ENCODE measurements around the gene TMEM222. TPM values are rescaled to one million over a fixed set of nuclear protein-coding genes. Genes with fewer than 3 reads are reported as not detected.

The TMEM222 gene
- total RNA-seq, 1 donor from 2014 or later, result 19.6 TPM

DNA sequence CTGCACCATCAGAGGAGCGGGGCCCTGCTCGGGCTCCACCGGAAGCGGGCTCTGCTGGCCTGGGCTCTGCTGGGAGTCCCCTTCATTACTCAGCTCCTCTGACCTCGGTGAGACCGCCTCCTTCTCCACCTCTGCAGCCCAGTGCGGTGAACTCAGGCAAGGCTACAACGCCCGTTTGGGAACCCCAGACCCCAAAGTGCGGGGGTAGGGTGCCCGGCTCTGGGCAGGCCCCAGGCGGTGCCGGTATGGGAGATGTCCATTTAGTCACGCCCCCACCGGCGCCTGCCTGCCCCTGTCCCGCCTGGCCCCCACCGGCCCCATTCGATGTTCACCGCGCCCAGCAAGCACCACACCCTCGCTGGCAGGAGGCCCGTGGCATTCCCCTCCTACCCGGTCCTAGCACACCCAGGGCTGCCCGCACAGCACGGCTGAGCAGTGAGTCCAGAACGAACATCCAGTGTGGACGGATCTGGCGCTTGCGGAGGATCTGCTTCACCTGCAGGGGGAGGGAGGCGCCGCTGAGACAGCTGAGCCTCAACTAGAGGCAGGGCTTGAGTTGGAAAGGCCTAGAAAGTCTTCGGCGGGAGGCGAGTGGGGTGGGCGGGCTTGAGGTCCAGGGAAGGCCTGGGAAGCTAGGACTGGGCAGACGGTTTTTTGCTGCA is 34.8 kb downstream of the TMEM222 start:
- DNase-seq (ENCODE audit: low spot score in 2 of 2) (no peak), FAIRE-seq (no peak)

DNA sequence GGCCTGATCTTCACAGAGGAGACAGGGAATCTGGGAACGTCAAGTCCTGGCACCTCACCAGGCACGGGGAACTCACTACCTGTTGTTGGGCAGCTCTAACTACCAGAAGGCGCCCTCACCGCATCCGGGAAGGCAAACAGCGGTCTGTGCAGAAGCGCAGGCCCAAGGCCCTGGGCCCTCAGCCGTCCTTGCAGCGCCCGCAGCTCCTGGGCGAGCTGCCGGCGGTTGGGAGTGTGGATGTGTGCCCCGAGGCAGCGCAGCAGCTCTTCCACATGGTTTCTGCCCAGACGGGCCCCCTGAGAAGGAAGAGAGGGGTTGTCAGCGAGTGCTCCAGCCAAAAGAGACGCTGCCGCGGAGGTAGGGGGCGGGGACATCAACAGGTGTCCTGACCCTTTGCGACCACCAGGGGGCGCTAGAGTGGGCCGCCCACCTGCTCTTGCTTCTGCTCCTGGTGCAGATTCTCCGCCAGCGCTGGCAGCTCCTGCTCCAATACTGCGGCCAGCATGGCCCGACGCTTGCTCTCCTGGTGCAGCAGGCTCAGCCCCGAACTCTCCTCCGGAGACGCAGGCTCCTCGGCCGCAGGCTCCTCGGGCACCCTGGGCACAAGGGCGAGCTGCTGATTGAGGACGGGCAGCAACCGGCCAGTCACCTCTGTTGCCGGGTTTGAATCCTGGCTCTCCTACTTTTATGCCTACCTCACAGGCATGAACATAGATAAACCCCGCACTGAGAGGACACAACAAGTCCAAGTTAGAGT is 35.5 kb downstream of the TMEM222 start:
- FAIRE-seq (no peak), DNase-seq (ENCODE audit: low spot score in 2 of 2) (peak; percentile 85 to 93)

DNA sequence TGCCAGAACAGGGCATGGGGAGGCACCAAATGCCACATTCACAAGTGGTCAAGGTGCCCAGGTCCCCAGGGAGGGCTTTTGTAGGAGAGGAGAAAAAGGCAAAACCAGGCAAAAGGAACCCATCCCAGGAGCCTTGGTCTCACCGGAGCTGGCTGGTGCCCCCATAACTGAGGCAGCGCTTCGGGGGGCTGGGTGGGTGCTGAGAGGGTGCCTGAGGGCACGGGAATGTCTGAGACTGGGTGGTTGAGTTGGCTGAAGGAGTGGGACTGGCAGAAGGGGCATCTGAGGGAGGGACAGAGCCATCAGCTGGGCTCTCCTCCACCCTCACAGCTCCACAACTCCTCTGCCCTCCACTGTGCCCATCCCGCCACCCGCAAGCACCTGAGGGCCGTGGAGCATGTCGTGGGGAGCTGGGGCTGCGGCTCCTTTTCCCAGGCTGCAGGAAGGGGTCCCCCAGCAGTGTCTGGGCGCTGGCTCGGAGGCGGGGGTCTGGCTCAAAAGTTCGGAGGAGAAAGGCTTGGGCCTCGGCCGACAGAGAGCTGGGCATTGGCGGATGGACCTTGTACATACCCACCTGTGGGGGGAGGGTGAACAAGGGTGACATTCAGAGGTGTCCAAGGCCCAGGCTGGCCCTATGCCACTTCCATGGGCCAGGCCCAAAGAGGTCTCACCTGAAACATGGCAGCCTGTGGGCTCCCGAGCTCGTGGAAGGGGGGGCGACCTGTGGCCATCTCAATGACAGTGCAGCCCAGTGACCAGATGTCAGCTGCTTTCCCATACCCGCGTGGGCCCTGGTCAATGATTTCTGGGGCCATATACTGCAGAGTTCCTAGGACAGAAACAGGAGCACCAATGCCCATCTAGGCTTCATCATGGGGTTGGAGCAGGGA is 36.3 kb downstream of the TMEM222 start:
- FAIRE-seq (no peak), DNase-seq (ENCODE audit: low spot score in 2 of 2) (no peak)

DNA sequence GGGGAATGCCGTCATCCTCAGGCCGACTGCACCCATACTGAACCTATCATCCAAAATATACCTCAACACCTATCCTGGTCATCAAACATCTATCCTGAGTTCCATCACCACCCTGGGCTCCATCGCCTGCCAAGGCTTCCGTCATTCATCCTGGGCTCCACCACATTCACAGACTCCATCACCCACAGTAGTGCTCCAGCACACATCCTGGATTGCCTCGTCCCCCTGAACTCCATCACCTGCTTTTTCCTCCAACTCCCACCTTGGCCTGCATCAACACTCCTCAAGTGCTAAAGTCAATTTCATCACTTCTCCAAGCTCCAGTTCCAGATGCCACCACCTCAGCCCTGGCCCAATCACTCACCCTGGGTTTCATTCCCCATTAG is 37.0 kb downstream of the TMEM222 start:
- DNase-seq (ENCODE audit: low spot score in 2 of 2), result no peak
- no peak for FAIRE-seq

- DNase-seq (ENCODE audit: low spot score in 2 of 2), result no peak
- FAIRE-seq, result no peak
Observed at GRCh38 chr1:27359822-27360158, 37.8 kb downstream of the TMEM222 start.

GRCh38 chr1:27360159-27361043 is 38.4 kb downstream of the TMEM222 start:
- FAIRE-seq, result no peak
- DNase-seq (ENCODE audit: low spot score in 2 of 2), result peak in 1 of 2 donors; percentile 80

- FAIRE-seq (no peak), DNase-seq (ENCODE audit: low spot score in 2 of 2) (no peak)
Observed at GRCh38 chr1:27361044-27361402, 39.1 kb downstream of the TMEM222 start.

- no peak for FAIRE-seq
- no peak for DNase-seq (ENCODE audit: low spot score in 2 of 2)
Observed at GRCh38 chr1:27361553-27361952, 39.6 kb downstream of the TMEM222 start.

- DNase-seq (ENCODE audit: low spot score in 2 of 2), result no peak
- FAIRE-seq, result no peak
Observed at GRCh38 chr1:27363766-27364695, 42.1 kb downstream of the TMEM222 start.

- FAIRE-seq (no peak), DNase-seq (ENCODE audit: low spot score in 2 of 2) (no peak)
Observed at GRCh38 chr1:27364696-27365371, 42.9 kb downstream of the TMEM222 start.

- FAIRE-seq, result no peak
- peak; percentile 90 to 96 for DNase-seq (ENCODE audit: low spot score in 2 of 2)
Observed at GRCh38 chr1:27365372-27366112, 43.6 kb downstream of the TMEM222 start.

DNA sequence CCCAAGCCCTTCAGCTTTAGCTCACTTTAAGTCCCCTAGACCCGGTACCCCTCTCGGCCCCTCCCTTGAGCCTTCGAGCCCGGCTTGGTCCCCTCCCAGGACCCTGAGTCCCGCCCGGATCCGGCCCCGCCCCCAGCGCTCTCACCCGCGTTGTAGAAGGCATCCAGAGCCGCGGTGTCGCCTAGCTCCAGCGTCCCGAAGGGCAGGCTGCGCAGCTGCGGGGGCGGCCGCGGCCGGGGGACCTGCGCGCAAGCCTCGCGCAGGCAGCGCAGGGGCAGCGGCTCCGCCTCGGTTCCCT is 44.1 kb downstream of the TMEM222 start:
- DNase-seq (ENCODE audit: low spot score in 2 of 2), result peak; percentile 64 to 76
- FAIRE-seq, result no peak

DNA sequence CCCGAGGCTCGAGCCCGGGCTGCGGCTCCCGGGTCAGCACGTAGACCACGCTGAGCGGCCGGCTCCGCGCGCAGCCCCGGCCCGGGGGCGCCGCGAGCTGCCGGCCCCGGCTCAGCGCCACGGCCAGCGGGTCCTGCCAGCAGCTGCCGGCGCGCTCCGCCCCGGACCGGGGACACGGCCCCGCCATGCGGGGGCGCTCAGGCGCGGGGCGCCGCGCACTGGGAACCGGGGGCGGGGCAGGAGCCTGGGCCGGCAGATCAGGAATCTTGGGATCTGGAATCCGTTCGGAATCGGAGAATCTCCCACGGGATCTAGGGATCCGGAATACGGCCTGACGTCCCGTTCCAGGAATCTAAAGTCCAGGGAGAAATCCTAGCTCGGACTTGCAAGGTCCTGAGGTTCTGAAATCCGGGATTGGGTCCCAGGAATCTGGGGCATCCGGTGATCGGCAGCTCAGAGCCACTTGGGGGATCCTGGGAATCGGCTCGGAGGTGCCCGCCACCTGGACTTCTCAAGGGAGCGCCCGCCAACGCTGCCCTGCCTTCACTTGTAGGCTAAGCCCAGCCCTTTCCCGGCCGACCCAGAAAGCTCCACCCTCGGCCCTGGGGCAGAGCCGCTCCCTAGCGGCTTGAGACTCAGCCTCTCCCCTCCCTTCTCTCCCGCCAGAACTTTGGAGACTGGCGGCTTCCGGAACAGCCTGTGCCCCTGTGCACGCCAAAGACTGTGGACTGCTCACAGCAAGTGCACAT is 44.6 kb downstream of the TMEM222 start, which contains the start of gene MAP3K6:
MAP3K6 (minus strand) TSS at position 551 of the 749 bp plus-strand sequence; CDS start at position 187, 364 bp downstream.
- DNase-seq (ENCODE audit: low spot score in 2 of 2), result peak; percentile 73 to 84
- FAIRE-seq, result no peak

DNA sequence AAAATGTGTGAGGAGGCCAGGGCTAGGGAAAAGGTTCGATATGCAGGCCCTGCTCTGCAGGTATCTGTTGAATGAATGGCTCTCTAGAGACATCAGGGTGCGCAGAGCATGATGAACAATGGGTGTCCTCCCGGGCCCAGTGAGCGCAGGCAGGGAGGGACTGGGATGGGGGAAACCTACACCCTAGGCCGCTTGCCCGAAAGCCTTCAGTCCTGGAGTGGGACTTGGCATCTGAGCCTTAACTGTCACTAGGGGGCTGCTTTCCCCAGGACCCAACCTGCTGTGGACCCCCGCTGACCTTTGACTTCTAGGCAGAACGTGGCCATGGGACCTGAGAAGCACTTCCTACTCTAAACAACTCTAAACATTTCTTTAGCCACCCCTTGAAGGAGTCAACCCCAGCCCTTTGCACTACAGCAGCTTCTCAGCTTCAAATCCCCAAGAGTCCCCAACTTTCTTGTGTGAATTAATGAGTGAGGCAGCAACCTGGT is 45.2 kb downstream of the TMEM222 start:
- FAIRE-seq, result no peak
- no peak for DNase-seq (ENCODE audit: low spot score in 2 of 2)

- FAIRE-seq (no peak), DNase-seq (ENCODE audit: low spot score in 2 of 2) (no peak)
Observed at GRCh38 chr1:27368869-27369582, 47.1 kb downstream of the TMEM222 start.

- FAIRE-seq, result no peak
Observed at GRCh38 chr1:27372022-27372807, 50.3 kb downstream of the TMEM222 start.

More at GRCh38 chr1:27372022-27372807, 50.3 kb downstream of the TMEM222 start:
- no peak for DNase-seq (ENCODE audit: low spot score in 2 of 2)

Data from frontal cortex (tissue), 4 donors.